ENCODE data around the gene PSTK.

The PSTK gene

GRCh38 chr10:123018531-123018930, 38.3 kb downstream of the PSTK start:
- no peak for DNase-seq

GRCh38 chr10:123019264-123019663, 39.1 kb downstream of the PSTK start:
- no peak for DNase-seq

- DNase-seq: no peak
These were observed 39.9 kb downstream of the PSTK start for GRCh38 chr10:123019941-123020703.

GRCh38 chr10:123021517-123021916, 41.3 kb downstream of the PSTK start:
- DNase-seq: no peak

GRCh38 chr10:123024540-123024939, 44.3 kb downstream of the PSTK start:
- DNase-seq: no peak

GRCh38 chr10:123026302-123026701, 46.1 kb downstream of the PSTK start:
- no peak for DNase-seq

- DNase-seq: no peak
These were observed 47.7 kb downstream of the PSTK start for GRCh38 chr10:123027861-123028260.

- DNase-seq: no peak
These were observed 50.9 kb downstream of the PSTK start for GRCh38 chr10:123031124-123031523.

- DNase-seq: no peak
These were observed 54.1 kb downstream of the PSTK start for GRCh38 chr10:123034332-123034731.

GRCh38 chr10:123035467-123036086, 55.4 kb downstream of the PSTK start:
- no peak for DNase-seq

GRCh38 chr10:123038782-123039631, 58.8 kb downstream of the PSTK start:
- DNase-seq: peak in 1 of 56 donors; percentile 13

GRCh38 chr10:123039632-123039930, 59.4 kb downstream of the PSTK start:
- DNase-seq: no peak
